Skeletal muscle cell (primary cell): Measurements from ENCODE around the gene ANXA4.
"Not testable (repeated sequence)": the region's sequence is repeated elsewhere in the genome, so short reads cannot be mapped to it uniquely, and the experiment has no call there.

Experiments
- DNase-seq: peaks from one replicate; pipeline ENCODE4 v3.0.0-alpha.2; 2010; ENCODE audit warnings: low read depth
- H3K4me3 ChIP-seq: 2 replicates; pipeline ENCODE4 v1.5.1; 2011; ENCODE audit warnings: low read depth, mild to moderate bottlenecking, control low read depth, low read length, moderate library complexity

The ANXA4 gene

GRCh38 chr2:69744456-69744855 is 2.5 kb downstream of the ANXA4 start:
- no peak overlapping the region for H3K4me3 ChIP-seq
- no peak for DNase-seq

- H3K4me3 ChIP-seq: no peak overlapping the region
- DNase-seq: no peak
Measured at GRCh38 chr2:69745035-69745434, 3.1 kb downstream of the ANXA4 start.

- H3K4me3 ChIP-seq: no peak overlapping the region
- no peak for DNase-seq
Measured at GRCh38 chr2:69750246-69750645, 8.3 kb downstream of the ANXA4 start.

- H3K4me3 ChIP-seq: no peak overlapping the region
- no peak for DNase-seq
Measured at GRCh38 chr2:69753659-69754363, 11.9 kb downstream of the ANXA4 start.

GRCh38 chr2:69754633-69755032 is 12.7 kb downstream of the ANXA4 start:
- H3K4me3 ChIP-seq: no peak overlapping the region
- no peak for DNase-seq

- no peak overlapping the region for H3K4me3 ChIP-seq
- DNase-seq: no peak
Measured at GRCh38 chr2:69755862-69756467, 14.0 kb downstream of the ANXA4 start.

GRCh38 chr2:69762025-69762424 is 20.1 kb downstream of the ANXA4 start:
- no peak for DNase-seq
- no peak overlapping the region for H3K4me3 ChIP-seq

- no peak for DNase-seq
Measured at GRCh38 chr2:69762513-69763494, 20.9 kb downstream of the ANXA4 start.

GRCh38 chr2:69763831-69764230 is 21.9 kb downstream of the ANXA4 start:
- DNase-seq, H3K4me3 ChIP-seq: not testable (repeated sequence)

More at GRCh38 chr2:69762513-69763494, 20.9 kb downstream of the ANXA4 start:
- no peak overlapping the region for H3K4me3 ChIP-seq

- H3K4me3 ChIP-seq: no peak overlapping the region
Measured at GRCh38 chr2:69764286-69765095, 22.6 kb downstream of the ANXA4 start.

GRCh38 chr2:69765096-69765380 is 23.1 kb downstream of the ANXA4 start:
- no peak for DNase-seq
- H3K4me3 ChIP-seq: no peak overlapping the region

More at GRCh38 chr2:69764286-69765095, 22.6 kb downstream of the ANXA4 start:
- no peak for DNase-seq

- no peak overlapping the region for H3K4me3 ChIP-seq
- no peak for DNase-seq
Measured at GRCh38 chr2:69766014-69766413, 24.1 kb downstream of the ANXA4 start.

GRCh38 chr2:69767034-69767433 is 25.1 kb downstream of the ANXA4 start:
- peak; percentile 52 for DNase-seq

GRCh38 chr2:69768235-69768634 is 26.3 kb downstream of the ANXA4 start:
- DNase-seq: no peak

More at GRCh38 chr2:69767034-69767433, 25.1 kb downstream of the ANXA4 start:
- no peak overlapping the region for H3K4me3 ChIP-seq

GRCh38 chr2:69768789-69769188 is 26.9 kb downstream of the ANXA4 start:
- no peak overlapping the region for H3K4me3 ChIP-seq
- no peak for DNase-seq

More at GRCh38 chr2:69768235-69768634, 26.3 kb downstream of the ANXA4 start:
- no peak overlapping the region for H3K4me3 ChIP-seq

GRCh38 chr2:69769272-69769671 is 27.3 kb downstream of the ANXA4 start:
- H3K4me3 ChIP-seq: no peak overlapping the region
- DNase-seq: no peak

- H3K4me3 ChIP-seq: no peak overlapping the region
- DNase-seq: peak; percentile 58
Measured at GRCh38 chr2:69770193-69770702, 28.3 kb downstream of the ANXA4 start.

GRCh38 chr2:69770747-69771146 is 28.8 kb downstream of the ANXA4 start:
- no peak for DNase-seq
- no peak overlapping the region for H3K4me3 ChIP-seq

GRCh38 chr2:69771461-69771860 is 29.5 kb downstream of the ANXA4 start:
- DNase-seq: no peak
- no peak overlapping the region for H3K4me3 ChIP-seq
